Adrenal gland (tissue), 12 donors: ENCODE results near the gene VARS2. TPM values are rescaled to one million over a fixed set of nuclear protein-coding genes. Genes with fewer than 3 reads are reported as not detected.
A peak's percentile ranks its signal among the peaks of the same experiment; 100 is the strongest.

Source experiments
- DNase-seq, 7 donors: peaks; one replicate each; pipeline ENCODE4 v3.0.0-alpha.2; 2019 to 2020
- H3K27ac ChIP-seq, 5 donors: fragments of 200-600 bp; sonication (generic) in 4 of 5; 1 replicate in 3 of 5; 2 replicates in 2 of 5; pipeline versions ENCODE4 v1.5.1 to v1.8.0; 2016 to 2020; ENCODE audit warnings: mild to moderate bottlenecking in 1 of 5
- H3K27me3 ChIP-seq: fragments of 200-600 bp; 2 replicates; pipeline ENCODE4 v1.8.0; 2021
- H3K36me3 ChIP-seq, 2 donors: fragments of 200-600 bp; replicated peaks in 1 of 2; 1 replicate in 1 of 2; 2 replicates in 1 of 2; pipeline versions ENCODE4 v1.5.1 to v1.8.0; 2018 to 2022
- H3K4me1 ChIP-seq, 2 donors: fragments of 200-600 bp; replicated peaks in 1 of 2; 1 replicate in 1 of 2; 2 replicates in 1 of 2; pipeline versions ENCODE4 v1.5.1 to v1.8.0; 2018 to 2021
- H3K4me3 ChIP-seq, 4 donors: fragments of 200-600 bp; sonication (generic) in 3 of 4; one replicate each; pipeline ENCODE4 v1.5.1; 2016 to 2018
- H3K9me3 ChIP-seq, 3 donors: fragments of 200-600 bp; sonication (generic) in 1 of 3; replicated peaks in 1 of 3; 1 replicate in 2 of 3; 2 replicates in 1 of 3; pipeline versions ENCODE4 v1.5.1 to v1.8.0; 2016 to 2021
- POLR2A ChIP-seq, 2 donors: fragments of 450-650 bp; IDR thresholded peaks; one replicate each; pipeline ENCODE4 v1.6.1; 2017; ENCODE audit warnings: antibody characterized with exemption in 2 of 2, mild to moderate bottlenecking in 2 of 2, moderate library complexity in 1 of 2
- WGBS, 4 donors: extraction: QIAGEN DNeasy Blood & Tissue Kit in 2 of 4; methylation state at CpG; one replicate each; pipeline versions ENCODE4 v1.1.5 to v1.1.7; 2013 to 2017; 5-methylcytosine and 5-hydroxymethylcytosine counted together
- intact Hi-C, 2 donors: fragments of 100-400 bp; cut with DNase I; formaldehyde crosslinking; loops; one replicate each; pipeline versions ENCODE4 v1.14.1 to v1.15.0; 2022 to 2023
- polyA plus RNA-seq, 3 donors: library from polyadenylated mRNA; stranded (reverse); fragments of 200-250 nt in 2 of 3; fragments of 350-450 nt in 1 of 3; fragmentation: Illumina TruSeq in 1 of 3; extraction: RNeasy Lipid Tissue Mini Kit (QIAGEN cat#74804) in 1 of 3; gene quantifications; one replicate each; pipeline ENCODE4 v1.2.3, GENCODE V29; 2013 to 2014
- total RNA-seq, 9 donors: library from RNA; depleted of rRNA in 4 of 9; stranded (reverse); fragments of >200 nt in 4 of 9; fragments of 120-200 nt in 1 of 9; fragmentation: NEBNext Ultra II Directional in 1 of 9; extraction: Animal tissue kit (Norgen Biotek cat#: 25700) in 1 of 9; gene quantifications; one replicate each; pipeline versions ENCODE4 v1.1.0 to v1.2.4, GENCODE V29; 2013 to 2023
- TF ChIP-seq, protein P1 (sequence below), 6 experiments: fragments of 450-650 bp in 4 of 6; fragments of 200-600 bp in 2 of 6; sonication (generic) in 1 of 6; IDR thresholded peaks; 1 replicate in 5 of 6; 2 replicates in 1 of 6; pipeline versions ENCODE4 v1.5.1 to v1.8.0; 2016 to 2021; ENCODE audit warnings: antibody characterized with exemption in 6 of 6, mild to moderate bottlenecking in 2 of 6, moderate library complexity in 1 of 6
- donor health status: healthy with polysubstance abuse.
- donor health status: Bipolar disorder and iron deficiency.
- donor health status: DM: yes; HTN: yes; CAD: no.
- donor health status: DM: no; HTN: no; CAD: no.
- donor health status: DM: no; HTN: no; CAD: no.
- donor health status: DM: yes; HTN: yes; CAD: no.

The VARS2 gene
- total and polyA plus RNA-seq, 12 donors: 17.1 to 89.6 (median 31.7) TPM

GRCh38 chr6:30880698-30881252 lies 33.3 kb upstream of the VARS2 start:
- WGBS, 4 donors: 81 to 91% (median 86%) methylated on average over 12 to 16 of the region's 16 CpGs
- intact Hi-C loops: loop anchor here in 1 of 2 donors (10.0 kb wide), 1 partner anchor 136 kb away; the partner anchor contains the start of genes FLOT1 and IER3
- Histone ChIP-seq H3K36me3 (no peaks in the 10 kb centered on the region), H3K27me3 (no peaks in the 10 kb centered on the region), H3K9me3 (no peaks in the 10 kb centered on the region), H3K4me1 (peaks cover 28 to 53% of the 10 kb centered on the region in 2 donors), H3K27ac (no peak overlapping the region), H3K4me3 (no peak overlapping the region)
- TF ChIP-seq POLR2A (IDR thresholded peaks at IDR 0.05): no peak
- TF ChIP-seq, protein P1, sequence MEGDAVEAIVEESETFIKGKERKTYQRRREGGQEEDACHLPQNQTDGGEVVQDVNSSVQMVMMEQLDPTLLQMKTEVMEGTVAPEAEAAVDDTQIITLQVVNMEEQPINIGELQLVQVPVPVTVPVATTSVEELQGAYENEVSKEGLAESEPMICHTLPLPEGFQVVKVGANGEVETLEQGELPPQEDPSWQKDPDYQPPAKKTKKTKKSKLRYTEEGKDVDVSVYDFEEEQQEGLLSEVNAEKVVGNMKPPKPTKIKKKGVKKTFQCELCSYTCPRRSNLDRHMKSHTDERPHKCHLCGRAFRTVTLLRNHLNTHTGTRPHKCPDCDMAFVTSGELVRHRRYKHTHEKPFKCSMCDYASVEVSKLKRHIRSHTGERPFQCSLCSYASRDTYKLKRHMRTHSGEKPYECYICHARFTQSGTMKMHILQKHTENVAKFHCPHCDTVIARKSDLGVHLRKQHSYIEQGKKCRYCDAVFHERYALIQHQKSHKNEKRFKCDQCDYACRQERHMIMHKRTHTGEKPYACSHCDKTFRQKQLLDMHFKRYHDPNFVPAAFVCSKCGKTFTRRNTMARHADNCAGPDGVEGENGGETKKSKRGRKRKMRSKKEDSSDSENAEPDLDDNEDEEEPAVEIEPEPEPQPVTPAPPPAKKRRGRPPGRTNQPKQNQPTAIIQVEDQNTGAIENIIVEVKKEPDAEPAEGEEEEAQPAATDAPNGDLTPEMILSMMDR (IDR thresholded peaks at IDR 0.05): no peak
- no peak for DNase-seq

GRCh38 chr6:30881392-30882203 lies 32.4 kb upstream of the VARS2 start:
- Histone ChIP-seq H3K4me1 (peaks cover 30 to 54% of the 10 kb centered on the region in 2 donors), H3K4me3 (no peak overlapping the region), H3K9me3 (no peaks in the 10 kb centered on the region), H3K36me3 (no peaks in the 10 kb centered on the region), H3K27ac (peak overlapping the region in 1 of 5 donors; percentile 84), H3K27me3 (no peaks in the 10 kb centered on the region)
- intact Hi-C loops: loop anchor here in 1 of 2 donors (10.0 kb wide), 1 partner anchor 137 kb away; the partner anchor contains the start of genes FLOT1 and IER3
- DNase-seq: no peak
- no peak for TF ChIP-seq POLR2A (IDR thresholded peaks at IDR 0.05)
- 74 to 89% (median 80%) methylated on average over 14 of the region's 14 CpGs for WGBS, 4 donors

DNA sequence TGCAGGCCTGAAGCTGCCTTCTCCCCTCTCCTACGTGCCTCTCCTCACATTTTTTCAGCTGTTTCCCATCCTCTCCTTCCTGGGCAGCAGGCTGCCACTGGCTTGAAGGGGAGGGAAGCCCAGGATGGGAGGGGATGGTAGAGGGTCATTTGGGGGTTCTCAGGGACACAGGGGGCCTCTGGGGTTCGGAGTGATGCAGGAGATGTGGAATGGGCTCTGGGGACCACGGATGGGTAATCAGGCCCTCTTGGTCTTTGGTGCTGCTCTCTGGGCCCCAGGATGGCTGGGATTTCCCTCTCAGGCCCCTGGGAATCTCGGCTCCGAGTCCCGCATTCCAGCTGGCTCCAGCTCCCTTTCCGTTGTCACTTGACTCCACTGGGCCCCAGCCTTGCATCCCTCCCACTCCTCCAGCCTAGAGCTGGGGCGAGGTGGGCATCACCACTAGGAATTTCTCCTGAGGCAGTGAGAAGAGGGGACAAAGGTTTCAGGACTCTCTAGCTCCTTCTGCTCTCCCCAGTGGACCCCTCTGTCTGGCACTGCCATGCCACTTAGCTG lies 31.8 kb upstream of the VARS2 start:
- H3K4me3 ChIP-seq: no peak overlapping the region
- no peaks in the 10 kb centered on the region for H3K36me3 ChIP-seq
- intact Hi-C loops: loop anchor here in 1 of 2 donors (10.0 kb wide), 1 partner anchor 137 kb away; the partner anchor contains the start of genes FLOT1 and IER3
- 77 to 83% (median 80%) methylated on average over 5 to 8 of the region's 8 CpGs for WGBS, 4 donors
- H3K9me3 ChIP-seq: no peaks in the 10 kb centered on the region
- TF ChIP-seq, protein P1 (IDR thresholded peaks at IDR 0.05): no peak
- TF ChIP-seq POLR2A (IDR thresholded peaks at IDR 0.05): no peak
- H3K27me3 ChIP-seq: no peaks in the 10 kb centered on the region
- peak overlapping the region in 2 of 5 donors; percentile 84 to 88 for H3K27ac ChIP-seq
- H3K4me1 ChIP-seq: peaks cover 26 to 49% of the 10 kb centered on the region in 2 donors
- DNase-seq: peak in 1 of 7 donors; percentile 21

DNA sequence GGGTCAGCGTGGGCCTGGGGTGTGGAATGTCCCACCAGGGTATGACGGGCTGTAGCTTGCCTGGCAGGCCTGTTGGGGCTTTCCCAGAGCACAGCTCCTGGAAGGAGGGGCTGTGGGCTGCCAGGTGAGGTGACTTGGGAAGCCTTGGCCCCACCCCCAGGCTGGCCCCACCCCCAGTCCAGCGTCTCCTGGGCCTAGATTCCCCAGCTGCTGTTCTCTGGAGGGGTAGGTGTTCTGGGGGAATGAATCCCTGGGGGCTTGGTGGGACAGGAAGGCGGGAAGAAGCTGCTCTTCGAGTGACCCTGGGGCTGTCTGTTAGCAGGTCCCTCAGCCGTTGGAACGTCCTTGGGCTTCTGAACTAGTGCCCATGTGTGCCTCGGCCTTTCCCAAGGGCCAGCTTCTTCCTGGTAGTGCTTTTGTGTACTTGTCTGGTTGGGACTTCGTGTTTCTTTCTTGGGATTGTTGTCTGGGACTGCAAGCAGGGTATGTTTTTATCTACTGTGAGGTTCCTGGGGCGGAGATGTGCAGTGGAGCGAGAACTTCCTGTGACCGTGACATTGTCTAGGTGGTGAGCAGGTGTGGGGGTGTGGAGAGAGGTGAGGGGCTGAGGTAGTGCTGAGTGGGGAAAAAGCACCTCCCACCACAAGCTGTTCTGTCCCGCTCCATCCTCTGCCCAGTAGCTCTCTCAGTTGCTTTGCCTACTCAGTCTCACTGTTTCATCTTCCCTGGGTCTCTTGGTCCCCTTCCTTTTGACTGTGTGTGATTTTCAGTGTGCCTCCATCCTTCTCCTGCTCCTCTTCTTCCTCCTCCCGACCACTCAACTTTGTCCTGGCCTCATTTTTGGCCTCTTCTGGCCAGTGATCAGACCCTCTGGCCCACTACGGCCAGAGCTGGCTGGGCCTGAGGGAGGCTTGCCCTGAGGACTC lies 31.0 kb upstream of the VARS2 start:
- Histone ChIP-seq H3K36me3 (no peaks in the 10 kb centered on the region), H3K4me3 (peak overlapping the region in 1 of 4 donors; percentile 93), H3K27me3 (no peaks in the 10 kb centered on the region), H3K9me3 (no peaks in the 10 kb centered on the region), H3K27ac (peak overlapping the region in 4 of 5 donors; percentile 21 to 88 (median 58)), H3K4me1 (peaks cover 26 to 44% of the 10 kb centered on the region in 2 donors)
- TF ChIP-seq, protein P1 (IDR thresholded peaks at IDR 0.05): no peak
- TF ChIP-seq POLR2A (IDR thresholded peaks at IDR 0.05): no peak
- intact Hi-C loops: loop anchor here in 1 of 2 donors (10.0 kb wide), 1 partner anchor 138 kb away; the partner anchor contains the start of genes FLOT1 and IER3
- peak; percentile 49 to 72 (median 57) for DNase-seq
- 43 to 59% (median 53%) methylated on average over 10 to 15 of the region's 15 CpGs for WGBS, 4 donors
